ENCODE results near the gene ZNF718.
"Not testable (repeated sequence)": the region's sequence is repeated elsewhere in the genome, so short reads cannot be mapped to it uniquely, and the experiment has no call there.

Gene ZNF718

DNA sequence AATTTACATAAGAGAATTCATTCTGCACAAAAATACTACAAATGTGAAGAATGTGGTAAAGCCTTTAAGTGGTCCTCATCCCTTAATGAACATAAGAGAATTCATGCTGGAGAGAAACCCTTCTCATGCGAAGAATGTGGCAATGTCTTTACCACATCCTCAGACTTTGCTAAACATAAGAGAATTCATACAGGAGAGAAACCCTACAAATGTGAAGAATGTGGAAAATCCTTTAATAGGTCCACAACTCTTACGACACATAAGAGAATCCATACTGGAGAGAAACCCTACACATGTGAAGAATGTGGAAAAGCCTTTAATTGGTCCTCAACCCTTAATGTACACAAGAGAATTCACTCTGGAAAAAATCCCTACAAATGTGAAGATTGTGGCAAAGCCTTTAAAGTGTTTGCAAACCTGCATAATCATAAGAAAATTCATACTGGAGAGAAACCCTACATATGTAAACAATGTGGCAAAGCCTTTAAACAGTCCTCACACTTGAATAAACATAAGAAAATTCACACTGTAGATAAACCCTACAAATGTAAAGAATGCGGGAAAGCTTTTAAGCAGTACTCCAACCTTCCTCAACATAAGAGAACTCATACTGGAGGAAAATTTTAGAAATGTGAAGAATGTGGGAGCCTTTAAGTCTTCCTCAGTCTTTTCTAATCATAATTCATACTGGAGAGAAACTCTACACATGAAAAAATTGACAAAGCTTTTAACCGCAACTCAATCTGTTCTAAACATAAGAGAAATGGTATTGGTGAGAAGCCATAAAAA, 37.4 kb downstream of the ZNF718 start:
- DNase-seq (ENCODE audit: low read depth), result no peak

DNA sequence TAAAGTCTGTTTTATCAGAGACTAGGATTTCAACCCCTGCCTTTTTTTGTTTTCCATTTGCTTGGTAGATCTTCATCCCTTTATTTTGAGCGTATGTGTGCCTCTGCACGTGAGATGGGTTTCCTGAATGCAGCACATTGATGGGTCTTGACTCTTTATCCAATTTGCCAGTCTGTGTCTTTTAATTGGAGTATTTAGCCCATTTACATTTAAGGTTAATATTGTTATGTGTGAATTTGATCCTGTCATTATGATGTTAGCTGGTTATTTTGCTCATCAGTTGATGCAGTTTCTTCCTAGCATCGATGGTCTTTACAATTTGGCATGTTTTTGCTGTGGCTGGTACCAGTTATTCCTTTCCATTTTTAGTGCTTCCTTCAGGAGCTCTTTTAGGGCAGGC, 45.3 kb downstream of the ZNF718 start:
- not testable (repeated sequence) for DNase-seq (ENCODE audit: low read depth)

DNA sequence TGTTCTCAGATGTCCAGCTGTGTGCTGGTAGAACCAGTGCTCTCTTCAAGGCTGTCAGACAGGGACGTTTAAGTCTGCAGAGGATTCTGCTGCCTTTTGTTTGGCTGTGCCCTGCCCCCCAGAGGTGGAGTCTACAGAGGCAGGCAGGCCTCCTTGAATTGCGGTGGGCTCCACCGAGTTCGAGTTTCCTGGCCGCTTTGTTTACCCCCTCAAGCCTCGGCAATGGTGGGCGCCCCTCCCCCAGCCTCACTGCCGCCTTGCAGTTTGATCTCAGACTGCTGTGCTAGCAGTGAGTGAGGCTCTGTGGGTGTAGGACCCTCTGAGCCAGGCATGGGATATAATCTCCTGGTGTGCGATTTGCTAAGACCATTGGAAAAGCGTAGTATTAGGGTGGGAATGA, 47.0 kb downstream of the ZNF718 start:
- not testable (repeated sequence) for DNase-seq (ENCODE audit: low read depth)

DNA sequence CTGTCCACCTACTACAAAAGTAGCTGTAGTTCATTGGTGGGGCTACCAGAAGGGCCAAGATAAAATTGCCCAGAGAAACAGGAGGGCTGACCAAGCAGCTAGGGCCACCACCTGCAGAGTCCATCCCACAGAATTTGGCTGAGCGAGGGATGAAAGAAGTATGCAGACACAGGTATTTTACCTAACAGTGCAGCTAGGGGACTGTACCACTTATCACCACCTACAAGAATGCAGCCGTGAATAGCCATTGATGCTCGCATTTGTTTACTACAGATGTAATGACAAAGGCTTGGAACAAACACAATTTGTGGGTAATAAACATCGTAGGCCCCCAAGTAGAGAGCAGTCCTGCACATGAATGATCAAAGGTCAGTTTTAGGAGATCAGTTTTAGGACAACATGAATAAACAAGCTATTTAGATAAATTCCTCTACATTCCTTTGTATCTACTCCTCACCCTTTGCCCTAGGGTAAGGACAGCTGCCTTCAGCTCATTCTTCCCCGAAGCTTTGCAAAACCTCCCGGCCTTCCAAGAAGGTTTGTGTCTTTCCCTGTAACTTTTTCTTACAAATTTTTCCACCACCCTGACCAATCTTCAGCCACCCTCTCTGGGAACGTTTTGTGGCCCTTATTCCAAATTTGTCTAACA, 49.5 kb downstream of the ZNF718 start:
- DNase-seq (ENCODE audit: low read depth), result no peak

DNA sequence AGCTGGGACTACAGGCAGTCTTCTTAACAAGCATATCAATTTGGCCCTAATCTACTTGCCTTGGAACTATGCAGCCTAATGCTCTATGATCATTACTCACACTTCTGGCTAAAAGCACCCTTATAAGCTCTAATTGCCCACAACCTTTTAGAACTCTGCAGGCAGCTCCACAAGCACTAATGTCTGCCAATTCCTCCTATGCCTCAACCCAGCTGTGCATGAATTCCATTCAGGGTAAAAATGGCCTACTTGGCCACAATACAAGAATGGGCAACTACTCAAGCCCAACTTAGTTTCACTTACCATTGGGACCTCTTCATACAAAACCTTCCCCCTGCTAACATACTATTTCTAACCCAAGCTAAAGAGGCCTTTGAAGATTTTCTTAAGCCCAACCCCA, 51.7 kb downstream of the ZNF718 start:
- no peak for DNase-seq (ENCODE audit: low read depth)

DNA sequence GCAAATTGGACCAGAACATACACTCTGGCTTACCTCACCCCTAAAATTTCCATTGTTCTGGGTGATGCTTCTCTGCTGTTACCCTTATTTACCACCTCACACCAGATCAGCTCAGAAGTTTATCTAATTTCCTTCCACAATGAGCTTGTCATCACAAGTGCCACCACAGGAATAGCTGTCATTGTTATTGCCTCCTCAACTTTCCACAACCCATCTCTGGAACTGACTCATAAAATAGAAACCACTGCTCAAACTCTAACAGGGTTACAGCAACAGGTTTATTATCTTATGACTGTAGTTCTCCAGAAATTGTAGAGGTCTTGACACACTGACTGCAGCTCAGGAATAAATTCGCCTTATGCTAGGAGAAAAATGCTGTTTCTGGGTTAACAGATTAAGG, 52.7 kb downstream of the ZNF718 start:
- DNase-seq (ENCODE audit: low read depth), result no peak

DNA sequence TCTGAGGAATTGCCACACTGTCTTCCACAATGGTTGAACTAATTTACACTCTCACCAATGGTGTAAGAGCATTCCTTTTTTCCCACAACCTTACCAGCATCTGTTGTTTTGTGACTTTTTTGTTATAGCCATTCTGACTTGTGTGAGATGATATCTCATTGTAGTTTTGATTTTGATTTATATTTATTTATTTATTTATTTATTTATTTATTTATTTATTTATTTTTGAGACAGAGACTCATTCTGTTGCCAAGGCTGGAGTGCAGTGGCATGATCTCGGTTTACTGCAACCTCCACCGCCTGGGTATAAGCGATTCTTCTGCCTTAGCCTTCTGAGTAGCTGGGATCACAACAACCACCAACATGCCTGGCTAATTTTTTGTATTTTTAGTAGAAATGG, 57.9 kb downstream of the ZNF718 start:
- DNase-seq (ENCODE audit: low read depth), result not testable (repeated sequence)

DNA sequence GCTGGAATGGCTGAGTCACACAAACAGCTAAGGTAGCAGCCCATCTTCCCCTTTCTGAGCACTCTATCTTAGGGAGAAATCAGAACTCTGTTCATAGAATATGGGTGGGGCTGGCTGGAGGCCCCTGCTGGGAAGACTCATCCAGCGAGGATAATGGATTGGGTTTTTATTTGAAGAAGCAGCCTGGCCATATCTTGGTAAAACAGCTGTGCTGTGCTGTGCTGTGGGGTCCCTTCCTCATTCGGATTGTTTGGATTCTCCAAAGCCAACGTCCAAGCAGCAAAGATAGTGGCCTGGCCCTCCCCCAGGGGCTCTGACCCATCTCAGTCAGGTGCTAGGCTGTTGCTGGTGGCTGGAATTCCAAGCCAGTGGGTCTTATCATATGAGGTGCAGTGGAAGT, 63.8 kb downstream of the ZNF718 start:
- no peak for DNase-seq (ENCODE audit: low read depth)

DNA sequence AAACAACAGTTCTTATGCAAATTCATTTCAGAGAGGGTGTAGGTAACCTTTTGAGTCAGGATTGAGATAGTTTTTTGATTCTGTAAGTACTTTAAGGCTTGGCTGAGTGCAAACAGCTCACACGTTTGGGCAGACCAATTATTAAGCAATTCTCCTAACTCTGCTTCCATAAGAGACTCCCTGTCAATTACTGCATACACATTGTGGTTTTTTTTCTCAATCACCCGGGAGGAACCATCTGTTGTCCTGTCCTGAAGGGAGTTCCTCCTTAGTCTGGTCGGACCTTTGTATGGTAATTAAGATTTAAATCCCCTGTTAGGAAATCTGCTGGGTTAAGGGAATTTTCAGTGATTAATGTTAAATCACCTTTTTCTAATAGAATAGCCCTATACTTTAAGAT, 70.9 kb downstream of the ZNF718 start:
- not testable (repeated sequence) for DNase-seq (ENCODE audit: low read depth)

DNA sequence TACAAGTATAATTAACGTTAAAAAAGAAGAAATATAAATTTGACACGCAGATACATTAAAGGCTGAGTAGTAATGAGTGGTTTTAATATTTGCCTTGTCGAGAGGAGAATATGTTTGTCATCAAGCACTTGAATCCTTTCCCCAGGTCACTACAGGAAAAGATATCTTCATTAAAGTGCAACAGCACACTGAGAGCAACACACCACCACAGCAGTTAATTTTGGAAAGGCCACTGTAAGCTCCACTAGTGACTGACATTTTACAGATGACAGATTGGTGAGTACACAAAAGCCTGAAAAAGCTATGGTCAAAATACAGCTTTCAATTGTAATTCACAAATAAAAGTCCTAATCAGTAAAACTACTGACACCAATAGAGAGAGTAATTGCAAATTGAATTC, 76.6 kb downstream of the ZNF718 start:
- DNase-seq (ENCODE audit: low read depth), result no peak

DNA sequence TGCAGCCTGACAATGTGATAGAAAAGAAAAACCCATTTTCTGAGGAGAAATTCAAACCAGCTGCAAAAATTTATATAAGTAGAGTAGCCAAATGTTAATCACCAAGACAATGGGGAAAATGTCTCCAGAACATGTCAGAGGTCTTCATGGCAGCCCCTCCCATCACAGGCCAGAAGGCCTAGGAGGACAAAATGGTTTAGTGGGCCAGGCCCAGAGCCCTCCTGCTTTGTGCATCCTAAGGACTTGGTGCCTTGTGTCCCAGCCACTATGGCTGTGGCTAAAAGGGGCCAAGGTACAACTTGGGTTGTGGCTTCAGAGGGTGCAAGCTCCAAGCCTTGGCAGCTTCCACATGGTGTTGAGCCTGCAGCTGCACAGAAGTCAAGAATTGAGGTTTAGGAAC, 78.5 kb downstream of the ZNF718 start:
- DNase-seq (ENCODE audit: low read depth), result not testable (repeated sequence)

DNA sequence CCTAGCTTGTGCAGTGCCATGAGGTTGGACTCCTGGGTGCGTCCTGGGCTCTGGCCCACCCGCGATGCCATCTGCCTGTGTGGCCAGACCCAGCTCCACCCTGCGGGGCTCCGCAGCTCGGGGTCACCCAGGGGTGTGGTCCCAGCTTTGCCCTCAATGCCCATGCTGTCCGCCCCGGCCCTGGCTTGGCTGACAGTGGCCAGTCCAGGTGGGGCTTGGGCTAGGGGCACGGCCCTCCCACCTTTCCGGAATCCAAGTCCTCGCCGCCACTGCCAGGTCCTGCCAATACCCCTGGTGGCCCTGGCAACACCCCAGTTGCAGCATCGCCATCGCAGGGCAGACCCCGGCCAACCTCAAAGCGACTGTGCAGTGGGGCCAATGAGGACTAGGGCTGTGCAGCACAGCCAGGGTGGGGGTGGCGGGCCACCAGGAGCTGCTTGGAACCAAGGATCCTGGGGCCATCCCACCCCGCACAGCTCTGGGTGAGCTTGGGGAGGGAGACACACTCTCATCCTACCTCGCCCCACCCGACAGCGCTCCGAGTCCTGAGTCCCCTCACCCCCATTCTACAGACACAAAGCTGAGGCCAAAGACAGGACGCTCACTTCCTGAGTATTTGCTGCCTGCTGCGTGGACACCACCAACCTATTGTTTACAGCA, 80.9 kb downstream of the ZNF718 start:
- no peak for DNase-seq (ENCODE audit: low read depth)

DNA sequence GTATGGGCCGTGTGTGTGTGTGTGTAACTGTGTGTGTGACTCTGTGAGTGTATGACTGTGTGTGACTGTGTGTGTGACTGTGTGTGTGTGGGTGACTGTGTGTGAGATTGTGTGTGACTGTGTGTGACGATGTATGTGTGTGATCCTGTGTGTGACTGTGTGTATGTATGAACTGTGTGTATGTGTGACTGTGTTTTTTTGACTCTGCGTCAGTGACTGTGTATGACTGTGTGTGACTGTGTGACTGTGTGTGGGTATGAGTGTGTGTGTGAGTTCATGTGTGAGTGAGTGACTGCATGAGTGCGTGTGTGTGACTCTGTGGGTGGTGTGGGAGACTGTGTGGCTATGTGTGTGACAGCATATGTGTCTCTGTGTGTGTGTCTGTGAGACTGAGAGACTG, 81.8 kb downstream of the ZNF718 start:
- DNase-seq (ENCODE audit: low read depth), result no peak

DNA sequence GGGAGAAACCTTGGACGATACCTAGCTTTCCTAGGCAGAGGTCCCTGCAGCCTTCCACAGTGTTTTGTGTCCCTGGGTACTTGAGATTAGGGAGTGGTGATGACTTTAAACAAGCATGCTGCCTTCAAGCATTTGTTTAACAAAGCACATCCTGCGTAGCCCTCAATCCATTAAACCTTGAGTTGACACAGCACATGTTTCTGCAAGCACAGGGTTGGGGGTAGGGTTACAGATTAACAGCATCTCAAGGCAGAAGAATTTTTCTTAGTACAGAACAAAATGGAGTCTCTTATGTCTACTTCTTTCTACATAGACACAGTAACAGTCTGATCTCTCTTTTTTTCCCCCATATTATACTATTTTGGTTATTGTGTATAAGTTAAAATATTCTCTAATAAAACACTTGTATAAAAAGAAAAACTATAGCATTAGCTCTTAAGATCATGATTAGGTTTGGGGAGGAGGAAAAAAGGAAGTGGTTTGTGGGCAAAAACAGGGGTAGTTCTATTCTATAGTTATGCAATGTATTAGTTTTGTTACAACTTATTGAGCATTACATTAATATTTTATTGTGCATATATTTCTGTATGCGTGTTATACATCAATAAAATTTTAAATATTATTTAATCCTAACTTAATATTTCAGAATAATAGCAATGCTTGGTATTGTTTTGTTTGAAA, 84.3 kb downstream of the ZNF718 start:
- not testable (repeated sequence) for DNase-seq (ENCODE audit: low read depth)

DNA sequence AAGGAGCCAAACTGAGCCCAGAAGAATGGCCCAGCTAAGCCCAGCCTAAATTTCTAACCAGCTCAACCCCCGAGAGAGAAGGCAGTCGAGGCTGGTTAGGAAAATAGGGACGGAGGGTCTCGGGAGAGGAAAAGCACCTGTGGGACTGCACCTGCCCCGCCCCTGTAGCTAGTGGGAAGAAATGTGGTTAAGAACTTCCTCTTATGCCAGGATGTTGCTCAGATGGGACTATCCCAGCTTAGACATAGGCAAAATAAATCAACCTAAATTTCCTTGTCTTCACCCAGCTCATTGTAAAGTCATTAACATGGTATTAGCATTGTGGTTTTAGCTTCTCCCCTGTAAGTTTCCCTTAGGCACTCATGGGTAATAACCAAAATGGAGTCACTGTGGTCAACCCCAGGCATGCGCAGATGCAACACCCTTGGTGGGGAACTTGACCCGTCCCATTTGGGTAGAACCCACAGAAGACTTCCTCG, 86.8 kb downstream of the ZNF718 start:
- no peak for DNase-seq (ENCODE audit: low read depth)

DNA sequence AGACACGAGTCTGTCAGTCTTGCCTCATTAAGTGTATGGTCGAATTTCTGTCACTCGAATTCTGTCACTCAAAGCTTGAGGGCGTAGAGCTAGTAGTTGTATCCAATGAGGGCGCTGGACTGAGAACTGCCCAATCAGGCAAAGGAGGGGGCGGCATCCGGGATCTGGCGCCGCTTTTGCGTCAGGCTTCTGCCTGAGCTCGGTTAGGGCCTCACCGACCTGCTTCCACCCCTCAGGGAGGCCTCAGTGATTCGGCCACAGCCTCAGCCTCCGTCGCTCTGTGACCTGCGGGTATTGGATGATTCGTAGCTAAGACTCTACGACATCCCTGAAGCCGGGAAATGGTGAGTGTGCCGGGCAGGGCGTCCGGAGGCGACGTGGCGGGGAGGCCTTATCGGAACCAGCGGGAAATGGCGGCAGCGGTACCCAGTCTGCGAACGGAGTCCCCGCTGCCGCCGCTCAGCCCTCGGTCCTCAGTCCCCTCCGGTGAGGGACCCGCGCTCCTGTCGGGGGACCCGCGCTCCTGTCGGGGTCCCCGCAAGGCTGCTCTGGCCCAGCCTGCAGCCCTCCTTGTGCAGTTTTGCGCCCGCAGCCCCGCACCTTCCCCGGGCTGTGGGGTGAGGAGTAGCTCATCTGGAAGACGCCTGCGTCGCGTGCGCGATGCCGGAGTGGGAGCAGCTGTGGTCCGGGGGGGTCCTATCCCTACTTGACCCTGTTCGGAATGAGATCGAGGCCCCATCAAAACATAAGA, 88.3 kb downstream of the ZNF718 start:
- DNase-seq (ENCODE audit: low read depth), result no peak

DNA sequence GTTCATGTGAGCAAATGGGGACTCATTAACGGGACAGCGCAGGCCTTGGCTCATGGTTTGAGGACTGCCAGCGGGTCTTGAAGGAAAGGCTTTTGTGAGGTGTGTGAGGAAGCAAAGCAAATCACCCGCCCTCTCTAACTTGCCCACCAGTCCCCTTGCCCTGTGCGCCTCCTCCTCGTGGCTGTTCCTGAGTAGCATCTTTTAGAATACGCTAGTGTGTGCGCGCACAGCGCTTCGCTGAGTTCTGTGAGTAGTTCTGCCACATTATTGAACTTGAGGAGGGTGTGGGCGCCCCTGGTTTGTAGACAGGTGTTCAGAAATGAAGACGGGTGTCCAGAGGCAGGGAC, 88.9 kb downstream of the ZNF718 start:
- not testable (repeated sequence) for DNase-seq (ENCODE audit: low read depth)

Data from HS-27A (cell line).